WTC11 (cell line): ENCODE data around the gene KCNA2. TPM values are rescaled to one million over a fixed set of nuclear protein-coding genes. Genes with fewer than 3 reads are reported as not detected.

ENCODE experiments used
- ATAC-seq: fragments of 200-7000 bp; cut with Tn5 transposase; 2 replicates; pipeline ENCODE4 v1.10.0; 2021; ENCODE audit warnings: mild to moderate bottlenecking, moderate library complexity
- CTCF ChIA-PET: fragments of 300-600 bp; sonication (Branson Sonifier 250); formaldehyde crosslinking; loops from one replicate; lab custom pipeline; 2021; ENCODE audit warnings: antibody characterized with exemption; lab: Charles Lee
- POLR2A ChIA-PET: fragments of 350-600 bp; sonication (Branson Sonifier 250); formaldehyde crosslinking; loops from one replicate; lab custom pipeline; 2021; ENCODE audit warnings: antibody characterized with exemption; lab: Charles Lee
- DNase-seq: peaks from one replicate; pipeline ENCODE4 v3.0.0; 2021; ENCODE audit warnings: low spot score
- H3K27ac Mint-ChIP-seq: 2 replicates; pipeline ENCODE4 v1.8.0; 2021; ENCODE audit warnings: mixed read lengths
- H3K27me3 Mint-ChIP-seq: 2 replicates; pipeline ENCODE4 v1.8.0; 2021; ENCODE audit warnings: low read depth, mild to moderate bottlenecking, moderate library complexity, mixed read lengths
- H3K36me3 Mint-ChIP-seq: 2 replicates; pipeline ENCODE4 v1.8.0; 2021; ENCODE audit warnings: mixed read lengths
- H3K4me1 Mint-ChIP-seq: 2 replicates; pipeline ENCODE4 v1.8.0; 2022; ENCODE audit warnings: mixed read lengths
- H3K4me3 Mint-ChIP-seq: 2 replicates; pipeline ENCODE4 v1.8.0; 2021; ENCODE audit warnings: mild to moderate bottlenecking, moderate library complexity, mixed read lengths
- H3K9me3 Mint-ChIP-seq: 2 replicates; pipeline ENCODE4 v1.8.0; 2021; ENCODE audit warnings: mixed read lengths
- EMX1 ChIP-seq: fragments of 250-450 bp; sonication (Bioruptor Pico); IDR thresholded peaks from 2 replicates; pipeline ENCODE4 v1.8.0; 2021; ENCODE audit warnings: mild to moderate bottlenecking
- GABPB1 ChIP-seq: sonication (generic); formaldehyde crosslinking; IDR thresholded peaks from 2 replicates; pipeline ENCODE4 v1.8.1; 2023; ENCODE audit warnings: mild to moderate bottlenecking, missing genetic modification reagents
- JAZF1 ChIP-seq: fragments of 250-450 bp; sonication (Bioruptor Pico); IDR thresholded peaks from 2 replicates; pipeline ENCODE4 v1.9.0; 2021; ENCODE audit warnings: moderate library complexity, mild to moderate bottlenecking, inconsistent platforms
- NR1H2 ChIP-seq: sonication (generic); formaldehyde crosslinking; IDR thresholded peaks from 2 replicates; pipeline ENCODE4 v1.9.0; 2021; ENCODE audit warnings: mild to moderate bottlenecking, moderate library complexity, missing genetic modification reagents
- NR2C2 ChIP-seq: sonication (generic); formaldehyde crosslinking; IDR thresholded peaks from 2 replicates; pipeline ENCODE4 v1.8.0; 2022; ENCODE audit warnings: mild to moderate bottlenecking, missing genetic modification reagents
- OVOL2 ChIP-seq: fragments of 250-450 bp; sonication (Bioruptor Pico); IDR thresholded peaks from 2 replicates; pipeline ENCODE4 v1.9.0; 2021; ENCODE audit warnings: mild to moderate bottlenecking, borderline replicate concordance
- SMAD3 ChIP-seq: sonication (generic); formaldehyde crosslinking; IDR thresholded peaks from 2 replicates; pipeline ENCODE4 v1.8.0; 2022; ENCODE audit warnings: missing genetic modification reagents, mild to moderate bottlenecking, borderline replicate concordance
- TP53 ChIP-seq: sonication (generic); formaldehyde crosslinking; IDR thresholded peaks from 2 replicates; pipeline ENCODE4 v1.8.1; 2023; ENCODE audit warnings: mild to moderate bottlenecking, missing genetic modification reagents
- ZNF423 ChIP-seq: fragments of 250-450 bp; sonication (Bioruptor Pico); IDR thresholded peaks from 2 replicates; pipeline ENCODE4 v2.1.2; 2022; ENCODE audit warnings: mild to moderate bottlenecking, moderate library complexity
- total RNA-seq: library from RNA; stranded (reverse); gene quantifications from 3 replicates; pipeline ENCODE4 v1.2.3, GENCODE V29; 2021
- TF ChIP-seq, protein P1 (sequence below): sonication (generic); formaldehyde crosslinking; IDR thresholded peaks from 2 replicates; pipeline ENCODE4 v1.8.1; 2022; ENCODE audit warnings: missing genetic modification reagents, borderline replicate concordance
- TF ChIP-seq, protein P2 (sequence below): sonication (generic); formaldehyde crosslinking; IDR thresholded peaks from 2 replicates; pipeline ENCODE4 v1.8.1; 2022; ENCODE audit warnings: mild to moderate bottlenecking, moderate library complexity, missing genetic modification reagents
- TF ChIP-seq, protein P3 (sequence below): sonication (generic); formaldehyde crosslinking; IDR thresholded peaks from 2 replicates; pipeline ENCODE4 v1.8.0; 2022; ENCODE audit warnings: mild to moderate bottlenecking, missing genetic modification reagents
- TF ChIP-seq, protein P4 (sequence below): sonication (generic); formaldehyde crosslinking; IDR thresholded peaks from 2 replicates; pipeline ENCODE4 v1.8.1; 2023; ENCODE audit warnings: mild to moderate bottlenecking, moderate library complexity, missing genetic modification reagents
- TF ChIP-seq, protein P5 (sequence below): fragments of 250-450 bp; sonication (Bioruptor Pico); IDR thresholded peaks from 2 replicates; pipeline ENCODE4 v1.9.0; 2021; ENCODE audit warnings: mild to moderate bottlenecking, borderline replicate concordance
- TF ChIP-seq, protein P6 (sequence below): fragments of 250-450 bp; sonication (Bioruptor Pico); IDR thresholded peaks from 2 replicates; pipeline ENCODE4 v1.9.0; 2021; ENCODE audit warnings: mild to moderate bottlenecking
- TF ChIP-seq, protein P7 (sequence below): sonication (generic); formaldehyde crosslinking; IDR thresholded peaks from 2 replicates; pipeline ENCODE4 v1.8.0; 2022; ENCODE audit warnings: mild to moderate bottlenecking, missing genetic modification reagents

KCNA2 gene
- total RNA-seq, 1 experiment from 2014 or later = 0.50 TPM

DNA sequence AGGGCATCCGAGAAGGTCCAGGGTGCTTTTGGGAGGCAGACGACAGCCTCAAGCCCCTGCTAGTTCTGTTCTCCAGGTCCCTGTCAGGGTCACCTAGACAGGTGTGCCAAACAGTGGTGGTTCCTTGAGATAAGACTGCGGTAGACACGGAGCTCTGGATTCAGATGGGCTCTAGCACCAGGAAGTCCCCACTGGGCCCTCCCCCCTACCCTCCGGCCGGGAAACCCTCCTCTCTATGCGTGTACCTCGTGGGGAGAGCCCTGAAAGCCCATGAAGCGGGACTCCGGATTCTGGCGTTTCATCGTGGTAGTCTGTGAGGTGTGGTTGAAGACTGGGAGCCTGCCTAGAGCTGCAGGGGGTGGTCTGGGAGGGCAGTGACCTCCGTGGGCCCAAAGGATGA, 2.1 kb upstream of the KCNA2 start (continued):
- TF ChIP-seq, protein P1, sequence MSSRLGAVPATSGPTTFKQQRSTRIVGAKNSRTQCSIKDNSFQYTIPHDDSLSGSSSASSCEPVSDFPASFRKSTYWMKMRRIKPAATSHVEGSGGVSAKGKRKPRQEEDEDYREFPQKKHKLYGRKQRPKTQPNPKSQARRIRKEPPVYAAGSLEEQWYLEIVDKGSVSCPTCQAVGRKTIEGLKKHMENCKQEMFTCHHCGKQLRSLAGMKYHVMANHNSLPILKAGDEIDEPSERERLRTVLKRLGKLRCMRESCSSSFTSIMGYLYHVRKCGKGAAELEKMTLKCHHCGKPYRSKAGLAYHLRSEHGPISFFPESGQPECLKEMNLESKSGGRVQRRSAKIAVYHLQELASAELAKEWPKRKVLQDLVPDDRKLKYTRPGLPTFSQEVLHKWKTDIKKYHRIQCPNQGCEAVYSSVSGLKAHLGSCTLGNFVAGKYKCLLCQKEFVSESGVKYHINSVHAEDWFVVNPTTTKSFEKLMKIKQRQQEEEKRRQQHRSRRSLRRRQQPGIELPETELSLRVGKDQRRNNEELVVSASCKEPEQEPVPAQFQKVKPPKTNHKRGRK (CRISPR knock-in tag) = no peak
- TF ChIP-seq EMX1 (CRISPR knock-in tag) = no peak
- TF ChIP-seq, protein P2, sequence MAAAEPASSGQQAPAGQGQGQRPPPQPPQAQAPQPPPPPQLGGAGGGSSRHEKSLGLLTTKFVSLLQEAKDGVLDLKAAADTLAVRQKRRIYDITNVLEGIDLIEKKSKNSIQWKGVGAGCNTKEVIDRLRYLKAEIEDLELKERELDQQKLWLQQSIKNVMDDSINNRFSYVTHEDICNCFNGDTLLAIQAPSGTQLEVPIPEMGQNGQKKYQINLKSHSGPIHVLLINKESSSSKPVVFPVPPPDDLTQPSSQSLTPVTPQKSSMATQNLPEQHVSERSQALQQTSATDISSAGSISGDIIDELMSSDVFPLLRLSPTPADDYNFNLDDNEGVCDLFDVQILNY (CRISPR knock-in tag) = no peak
- TF ChIP-seq GABPB1 (CRISPR knock-in tag) = no peak

DNA sequence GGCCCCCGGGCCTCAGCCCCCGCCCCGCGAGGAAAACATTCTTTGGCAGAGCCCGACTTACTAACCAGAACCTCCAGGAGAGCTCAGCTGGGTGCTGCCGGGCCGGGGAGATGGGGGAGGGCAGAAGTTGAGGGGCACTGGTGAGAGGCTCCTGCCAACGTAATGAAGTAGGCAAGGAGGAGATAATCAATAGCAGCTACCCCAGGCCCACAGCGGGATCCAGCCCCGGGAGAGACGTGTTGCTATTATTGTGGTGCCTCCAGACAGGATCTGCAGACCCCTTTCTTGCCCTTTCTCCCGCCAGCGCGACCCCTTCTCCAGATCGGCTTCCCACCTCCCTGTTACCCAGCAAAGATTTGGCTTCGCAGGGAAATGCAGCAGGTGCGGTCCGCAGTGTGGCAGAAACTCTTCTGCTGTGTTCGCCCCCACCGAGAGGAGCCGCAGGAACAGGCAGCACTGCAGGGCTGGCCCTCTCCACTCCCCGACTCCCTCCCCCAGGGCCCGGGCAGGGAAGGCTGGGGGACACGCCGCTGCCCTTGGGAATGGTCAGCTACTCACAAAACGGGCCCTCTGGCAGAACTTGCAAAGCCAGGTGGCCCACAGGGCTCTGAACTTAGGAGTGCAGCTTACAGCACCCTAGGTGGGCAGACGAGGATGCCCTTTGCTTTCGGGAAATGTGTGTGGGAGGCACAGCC, 1.5 kb upstream of the KCNA2 start:
- Mint-ChIP-seq H3K4me3 (peak overlapping the region; percentile 59), H3K27me3 (peaks cover 80% of the 10 kb centered on the region), H3K9me3 (no peaks in the 10 kb centered on the region), H3K36me3 (no peaks in the 10 kb centered on the region), H3K4me1 (peaks cover 15% of the 10 kb centered on the region), H3K27ac (no peak overlapping the region)
- ChIA-PET POLR2A (interaction anchor here (0.6 kb wide), 1 partner anchor 156 kb away, joined by 3 read pairs; no protein-coding TSS in a partner anchor), CTCF (interaction anchor here (0.9 to 6.4 kb wide), 10 partner anchors 12 to 411 kb away, joined by 3 to 57 read pairs (median 14); no protein-coding TSS in a partner anchor)
- peak; percentile 13; the same call in 1 of the 2 replicates for ATAC-seq
- TF ChIP-seq ZNF423 = 0 out of 2 replicates have a peak, but pooled peaks have one; percentile 24
- no peak for TF ChIP-seq OVOL2 (CRISPR knock-in tag)
- TF ChIP-seq JAZF1 = no peak
- no peak for TF ChIP-seq NR2C2 (CRISPR knock-in tag)
- TF ChIP-seq, protein P3, sequence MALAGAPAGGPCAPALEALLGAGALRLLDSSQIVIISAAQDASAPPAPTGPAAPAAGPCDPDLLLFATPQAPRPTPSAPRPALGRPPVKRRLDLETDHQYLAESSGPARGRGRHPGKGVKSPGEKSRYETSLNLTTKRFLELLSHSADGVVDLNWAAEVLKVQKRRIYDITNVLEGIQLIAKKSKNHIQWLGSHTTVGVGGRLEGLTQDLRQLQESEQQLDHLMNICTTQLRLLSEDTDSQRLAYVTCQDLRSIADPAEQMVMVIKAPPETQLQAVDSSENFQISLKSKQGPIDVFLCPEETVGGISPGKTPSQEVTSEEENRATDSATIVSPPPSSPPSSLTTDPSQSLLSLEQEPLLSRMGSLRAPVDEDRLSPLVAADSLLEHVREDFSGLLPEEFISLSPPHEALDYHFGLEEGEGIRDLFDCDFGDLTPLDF (CRISPR knock-in tag) = no peak
- peak; percentile 24 for DNase-seq

DNA sequence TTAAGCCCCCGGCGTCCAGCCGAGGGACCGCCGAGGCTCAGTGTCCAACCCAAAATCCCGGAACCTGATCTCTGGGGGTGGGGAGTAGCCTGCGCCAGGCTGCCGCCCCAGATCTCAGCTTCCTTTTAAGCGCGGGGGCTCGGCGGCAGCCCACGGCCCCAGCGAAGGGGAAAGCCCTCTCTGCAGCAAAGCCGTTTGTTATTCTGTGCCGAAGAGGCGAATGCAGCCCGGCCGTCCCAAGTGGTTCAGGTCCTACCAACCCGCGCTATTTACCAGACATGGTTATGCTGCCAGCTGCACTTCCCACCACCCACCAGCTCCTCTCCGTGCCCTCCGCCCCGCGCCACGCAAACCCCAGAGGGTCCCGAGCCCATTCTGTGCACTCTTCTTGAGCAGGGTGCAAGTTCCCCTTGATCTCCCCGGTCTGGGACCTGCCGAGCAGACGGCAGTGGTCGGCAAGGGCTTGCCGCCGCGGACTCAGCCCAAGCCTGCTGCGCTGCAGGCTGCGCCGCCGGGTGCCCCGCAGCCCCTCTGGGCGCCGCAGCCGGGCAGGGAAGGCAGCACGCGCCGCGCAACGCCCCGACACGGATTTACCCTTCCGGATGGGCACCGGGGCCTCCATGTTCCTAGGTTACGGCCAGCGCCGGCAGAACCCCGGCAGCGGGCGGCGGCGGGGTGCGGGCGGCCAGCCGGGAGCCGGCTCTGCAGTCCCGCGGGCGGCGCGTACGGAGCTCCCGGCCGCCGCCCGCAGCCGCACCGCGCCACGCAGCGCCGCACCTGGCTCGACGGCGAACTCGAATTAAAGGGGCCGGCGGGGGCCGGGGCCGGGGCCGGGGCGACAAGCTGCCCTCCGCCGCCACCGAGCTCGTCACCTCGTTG, 738 bp upstream of the KCNA2 start:
- DNase-seq = peak; percentile 31
- peak; percentile 29 for ATAC-seq
- Mint-ChIP-seq H3K27ac (no peak overlapping the region), H3K4me3 (peak overlapping the region; percentile 79), H3K36me3 (no peaks in the 10 kb centered on the region), H3K27me3 (peaks cover 80% of the 10 kb centered on the region), H3K9me3 (no peaks in the 10 kb centered on the region), H3K4me1 (peaks cover 15% of the 10 kb centered on the region)
- ChIA-PET CTCF (interaction anchor here (0.9 to 6.4 kb wide), 18 partner anchors 9 to 410 kb away, joined by 3 to 57 read pairs (median 4); no protein-coding TSS in a partner anchor), POLR2A (interaction anchor here (1.7 kb wide), 1 partner anchor 52 kb away, joined by 7 read pairs; no protein-coding TSS in a partner anchor)
- TF ChIP-seq TP53 (no peak), NR1H2 (CRISPR knock-in tag) (no peak), SMAD3 (CRISPR knock-in tag) (no peak)
- TF ChIP-seq, protein P4, sequence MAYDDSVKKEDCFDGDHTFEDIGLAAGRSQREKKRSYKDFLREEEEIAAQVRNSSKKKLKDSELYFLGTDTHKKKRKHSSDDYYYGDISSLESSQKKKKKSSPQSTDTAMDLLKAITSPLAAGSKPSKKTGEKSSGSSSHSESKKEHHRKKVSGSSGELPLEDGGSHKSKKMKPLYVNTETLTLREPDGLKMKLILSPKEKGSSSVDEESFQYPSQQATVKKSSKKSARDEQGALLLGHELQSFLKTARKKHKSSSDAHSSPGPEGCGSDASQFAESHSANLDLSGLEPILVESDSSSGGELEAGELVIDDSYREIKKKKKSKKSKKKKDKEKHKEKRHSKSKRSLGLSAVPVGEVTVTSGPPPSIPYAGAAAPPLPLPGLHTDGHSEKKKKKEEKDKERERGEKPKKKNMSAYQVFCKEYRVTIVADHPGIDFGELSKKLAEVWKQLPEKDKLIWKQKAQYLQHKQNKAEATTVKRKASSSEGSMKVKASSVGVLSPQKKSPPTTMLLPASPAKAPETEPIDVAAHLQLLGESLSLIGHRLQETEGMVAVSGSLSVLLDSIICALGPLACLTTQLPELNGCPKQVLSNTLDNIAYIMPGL (CRISPR knock-in tag) = peak; percentile 26; the same call in 1 of the 2 replicates
- TF ChIP-seq, protein P5, sequence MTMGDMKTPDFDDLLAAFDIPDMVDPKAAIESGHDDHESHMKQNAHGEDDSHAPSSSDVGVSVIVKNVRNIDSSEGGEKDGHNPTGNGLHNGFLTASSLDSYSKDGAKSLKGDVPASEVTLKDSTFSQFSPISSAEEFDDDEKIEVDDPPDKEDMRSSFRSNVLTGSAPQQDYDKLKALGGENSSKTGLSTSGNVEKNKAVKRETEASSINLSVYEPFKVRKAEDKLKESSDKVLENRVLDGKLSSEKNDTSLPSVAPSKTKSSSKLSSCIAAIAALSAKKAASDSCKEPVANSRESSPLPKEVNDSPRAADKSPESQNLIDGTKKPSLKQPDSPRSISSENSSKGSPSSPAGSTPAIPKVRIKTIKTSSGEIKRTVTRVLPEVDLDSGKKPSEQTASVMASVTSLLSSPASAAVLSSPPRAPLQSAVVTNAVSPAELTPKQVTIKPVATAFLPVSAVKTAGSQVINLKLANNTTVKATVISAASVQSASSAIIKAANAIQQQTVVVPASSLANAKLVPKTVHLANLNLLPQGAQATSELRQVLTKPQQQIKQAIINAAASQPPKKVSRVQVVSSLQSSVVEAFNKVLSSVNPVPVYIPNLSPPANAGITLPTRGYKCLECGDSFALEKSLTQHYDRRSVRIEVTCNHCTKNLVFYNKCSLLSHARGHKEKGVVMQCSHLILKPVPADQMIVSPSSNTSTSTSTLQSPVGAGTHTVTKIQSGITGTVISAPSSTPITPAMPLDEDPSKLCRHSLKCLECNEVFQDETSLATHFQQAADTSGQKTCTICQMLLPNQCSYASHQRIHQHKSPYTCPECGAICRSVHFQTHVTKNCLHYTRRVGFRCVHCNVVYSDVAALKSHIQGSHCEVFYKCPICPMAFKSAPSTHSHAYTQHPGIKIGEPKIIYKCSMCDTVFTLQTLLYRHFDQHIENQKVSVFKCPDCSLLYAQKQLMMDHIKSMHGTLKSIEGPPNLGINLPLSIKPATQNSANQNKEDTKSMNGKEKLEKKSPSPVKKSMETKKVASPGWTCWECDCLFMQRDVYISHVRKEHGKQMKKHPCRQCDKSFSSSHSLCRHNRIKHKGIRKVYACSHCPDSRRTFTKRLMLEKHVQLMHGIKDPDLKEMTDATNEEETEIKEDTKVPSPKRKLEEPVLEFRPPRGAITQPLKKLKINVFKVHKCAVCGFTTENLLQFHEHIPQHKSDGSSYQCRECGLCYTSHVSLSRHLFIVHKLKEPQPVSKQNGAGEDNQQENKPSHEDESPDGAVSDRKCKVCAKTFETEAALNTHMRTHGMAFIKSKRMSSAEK (CRISPR knock-in tag) = no peak
- TF ChIP-seq, protein P6, sequence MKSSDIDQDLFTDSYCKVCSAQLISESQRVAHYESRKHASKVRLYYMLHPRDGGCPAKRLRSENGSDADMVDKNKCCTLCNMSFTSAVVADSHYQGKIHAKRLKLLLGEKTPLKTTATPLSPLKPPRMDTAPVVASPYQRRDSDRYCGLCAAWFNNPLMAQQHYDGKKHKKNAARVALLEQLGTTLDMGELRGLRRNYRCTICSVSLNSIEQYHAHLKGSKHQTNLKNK = no peak
- TF ChIP-seq, protein P7, sequence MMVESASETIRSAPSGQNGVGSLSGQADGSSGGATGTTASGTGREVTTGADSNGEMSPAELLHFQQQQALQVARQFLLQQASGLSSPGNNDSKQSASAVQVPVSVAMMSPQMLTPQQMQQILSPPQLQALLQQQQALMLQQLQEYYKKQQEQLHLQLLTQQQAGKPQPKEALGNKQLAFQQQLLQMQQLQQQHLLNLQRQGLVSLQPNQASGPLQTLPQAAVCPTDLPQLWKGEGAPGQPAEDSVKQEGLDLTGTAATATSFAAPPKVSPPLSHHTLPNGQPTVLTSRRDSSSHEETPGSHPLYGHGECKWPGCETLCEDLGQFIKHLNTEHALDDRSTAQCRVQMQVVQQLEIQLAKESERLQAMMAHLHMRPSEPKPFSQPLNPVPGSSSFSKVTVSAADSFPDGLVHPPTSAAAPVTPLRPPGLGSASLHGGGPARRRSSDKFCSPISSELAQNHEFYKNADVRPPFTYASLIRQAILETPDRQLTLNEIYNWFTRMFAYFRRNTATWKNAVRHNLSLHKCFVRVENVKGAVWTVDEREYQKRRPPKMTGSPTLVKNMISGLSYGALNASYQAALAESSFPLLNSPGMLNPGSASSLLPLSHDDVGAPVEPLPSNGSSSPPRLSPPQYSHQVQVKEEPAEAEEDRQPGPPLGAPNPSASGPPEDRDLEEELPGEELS (CRISPR knock-in tag) = no peak
